Fibroblast of skin of right biceps (primary cell): Measurements from ENCODE around the gene REG1B.

ENCODE experiments used
- DNase-seq: peaks from one replicate; pipeline ENCODE4 v3.0.0-alpha.2; 2013

REG1B gene, protein sequence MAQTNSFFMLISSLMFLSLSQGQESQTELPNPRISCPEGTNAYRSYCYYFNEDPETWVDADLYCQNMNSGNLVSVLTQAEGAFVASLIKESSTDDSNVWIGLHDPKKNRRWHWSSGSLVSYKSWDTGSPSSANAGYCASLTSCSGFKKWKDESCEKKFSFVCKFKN

DNA sequence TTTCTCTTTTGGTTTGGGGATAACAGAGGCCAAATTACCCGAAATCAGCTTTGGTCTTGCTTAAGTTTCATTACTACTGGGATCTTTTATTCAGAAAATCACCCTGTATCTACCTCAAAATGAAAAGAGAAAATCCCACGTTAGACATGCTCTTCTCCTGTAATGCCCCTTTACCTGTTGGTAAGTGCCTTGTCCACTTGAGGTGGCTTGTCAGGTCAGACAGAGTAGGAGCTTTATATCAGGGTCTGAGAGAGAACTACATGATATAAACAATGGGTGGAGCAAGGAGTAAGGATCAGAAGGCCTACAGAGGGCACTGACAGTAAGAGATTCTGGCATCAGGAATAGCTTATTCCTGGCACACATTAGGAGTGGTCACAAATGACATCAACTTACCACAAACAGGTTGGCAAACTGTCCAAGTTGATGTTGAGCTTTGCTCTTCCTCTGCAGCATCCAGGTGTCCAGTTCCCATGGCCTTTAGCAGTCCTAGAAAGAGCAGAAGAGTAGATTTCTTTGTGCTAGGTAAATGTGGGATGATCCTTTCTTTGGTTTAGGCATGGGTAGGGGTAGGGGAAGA lies at the start of gene REG1B:
REG1B (minus strand) TSS at position 209 of the 580 bp plus-strand sequence. CDS start 381 bp downstream, outside the sequence.
- no peak for DNase-seq

DNA sequence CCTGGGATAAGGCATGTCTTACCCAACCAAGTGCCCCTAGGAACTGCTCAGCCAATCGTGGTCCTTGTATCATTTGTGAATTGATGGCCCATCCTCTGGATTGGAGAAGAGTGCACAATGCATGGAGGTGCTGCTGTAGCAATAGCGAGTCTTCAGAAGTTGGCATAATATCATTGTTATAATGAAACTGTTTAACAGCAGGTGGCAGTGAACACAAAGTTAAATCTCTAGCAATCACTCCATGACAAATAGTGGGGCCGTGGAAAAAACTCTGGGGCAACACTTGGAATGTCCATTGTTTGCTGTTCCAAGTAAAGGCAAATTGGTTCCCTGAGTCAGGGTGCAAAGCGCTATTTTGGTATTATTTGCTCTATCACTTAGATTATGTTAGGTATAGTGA lies 43.9 kb upstream of the REG1B start:
- DNase-seq: no peak

- no peak for DNase-seq
These were observed 42.0 kb upstream of the REG1B start for GRCh38 chr2:79129804-79130203.

DNA sequence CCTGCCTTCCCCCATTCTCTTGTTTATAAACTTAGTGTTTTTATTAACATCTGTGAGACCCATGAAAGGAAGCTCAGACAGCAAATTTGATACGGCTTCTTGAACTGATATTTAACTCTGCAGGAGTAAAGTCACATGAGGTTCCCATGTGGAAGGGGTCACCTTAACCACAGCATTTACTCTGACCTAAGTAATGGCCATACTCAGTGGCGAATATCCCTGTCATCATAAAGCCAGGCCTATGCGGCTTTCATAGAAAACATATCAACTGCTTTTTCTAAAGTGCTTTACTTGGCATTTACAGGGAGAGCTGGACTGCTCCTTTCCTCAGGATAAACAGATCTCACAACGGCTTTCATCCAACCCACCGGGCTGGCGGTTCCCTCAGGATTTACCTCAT lies 41.5 kb upstream of the REG1B start:
- DNase-seq: no peak

DNA sequence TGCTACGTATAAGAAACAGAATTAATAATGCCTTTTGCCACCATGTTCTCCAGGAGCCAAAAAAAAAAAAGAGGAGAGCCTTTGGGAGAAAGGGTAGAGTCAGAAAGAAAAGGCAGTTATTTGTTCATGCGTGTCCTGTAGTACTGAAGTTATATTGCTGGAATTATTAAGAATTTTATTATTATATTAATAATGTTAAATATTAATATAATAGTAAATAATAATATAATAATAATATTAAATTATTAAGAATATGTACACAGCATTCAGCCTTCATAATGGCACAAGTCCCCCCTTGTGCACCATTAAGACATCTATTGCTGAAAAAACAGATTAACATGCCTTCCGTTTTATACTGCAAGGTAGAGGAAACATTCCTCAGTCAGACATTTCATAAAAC lies 40.6 kb upstream of the REG1B start:
- no peak for DNase-seq

- DNase-seq: no peak
These were observed 37.9 kb upstream of the REG1B start for GRCh38 chr2:79125721-79125985.

DNA sequence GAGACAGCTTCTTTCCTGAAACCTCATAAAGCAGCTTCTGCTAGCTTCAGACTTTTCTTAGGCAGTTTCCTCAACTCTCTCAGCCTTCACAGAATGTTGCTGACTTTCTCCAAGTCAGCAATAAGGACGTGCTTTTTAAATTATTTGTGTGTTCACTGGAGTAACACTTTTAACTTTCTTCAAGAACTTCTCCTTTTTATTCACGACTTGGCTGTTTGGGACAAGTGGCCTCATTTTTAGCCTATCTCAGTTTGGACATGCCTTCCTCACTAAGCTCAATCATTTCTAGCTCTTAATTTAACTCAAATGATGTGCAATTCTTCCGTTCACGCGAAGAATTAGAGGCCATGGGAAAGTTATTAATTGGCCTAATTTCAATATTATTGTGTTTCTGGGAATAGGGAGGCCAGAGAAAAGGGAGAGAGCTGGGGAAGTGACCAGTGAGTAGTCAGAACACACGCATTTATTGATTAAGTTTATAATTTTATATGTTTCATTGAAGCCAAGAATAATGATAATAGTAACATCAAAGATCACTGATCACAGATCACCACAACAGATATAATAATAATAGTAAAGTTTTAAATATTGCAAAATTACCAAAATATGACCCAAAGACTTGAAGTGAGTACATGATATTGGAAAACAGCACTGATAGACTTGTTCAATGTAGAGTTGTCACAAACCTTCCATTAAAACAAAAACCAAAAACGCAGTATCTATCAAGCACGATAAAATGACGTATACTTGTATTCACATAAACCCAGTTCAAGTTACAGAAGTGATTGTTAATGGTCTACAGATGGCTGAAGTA lies 37.3 kb upstream of the REG1B start:
- DNase-seq: no peak

GRCh38 chr2:79122676-79123075 lies 34.9 kb upstream of the REG1B start:
- no peak for DNase-seq

- no peak for DNase-seq
These were observed 32.5 kb upstream of the REG1B start, which contains the start of gene REG1A for GRCh38 chr2:79120194-79120713. Gene REG1A (plus strand): TSS chr2:79120488. CDS start chr2:79120862, 374 bp downstream.

- DNase-seq: no peak
These were observed 29.5 kb upstream of the REG1B start for GRCh38 chr2:79116997-79117928.

GRCh38 chr2:79114797-79115494 lies 27.2 kb upstream of the REG1B start:
- no peak for DNase-seq

DNA sequence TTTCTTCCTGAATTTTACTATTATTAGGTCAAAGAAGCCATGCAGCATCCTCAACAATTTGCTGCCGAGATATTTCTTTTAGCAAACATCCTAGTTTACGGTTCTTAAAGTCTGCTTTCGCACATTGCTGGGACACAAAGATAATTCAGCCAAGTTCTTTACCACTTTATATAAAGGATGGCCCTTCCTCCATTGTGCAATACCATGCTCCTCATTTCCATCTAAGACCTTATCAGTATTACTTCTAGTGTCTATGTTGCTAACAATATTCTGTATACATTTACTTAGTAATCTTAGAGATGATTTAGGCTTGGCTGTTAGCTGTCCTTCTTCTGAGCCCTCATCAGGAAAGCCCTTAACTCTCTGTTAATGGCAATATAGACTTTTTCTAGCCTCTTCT lies 24.5 kb upstream of the REG1B start:
- DNase-seq: no peak

DNA sequence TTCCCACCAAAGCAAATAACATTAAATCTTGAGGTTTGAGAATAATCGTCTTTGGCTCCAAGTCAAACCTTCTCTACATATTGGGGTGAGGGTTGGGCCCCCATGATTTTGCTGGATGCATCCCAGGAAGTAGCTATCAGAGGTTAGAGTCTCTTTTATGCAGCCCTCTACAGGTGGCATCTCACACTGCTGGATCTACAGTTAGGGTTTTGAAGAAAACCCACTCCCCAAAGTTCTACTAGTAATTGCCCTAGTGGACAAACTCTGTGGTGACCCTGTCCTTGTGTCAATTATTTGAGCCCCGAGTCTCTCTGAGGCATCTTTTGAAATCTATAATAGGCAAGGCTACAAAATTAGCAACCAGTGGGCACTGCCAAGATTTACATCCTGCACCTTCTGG lies 17.5 kb upstream of the REG1B start:
- DNase-seq: no peak

- no peak for DNase-seq
These were observed 15.4 kb upstream of the REG1B start for GRCh38 chr2:79103214-79103613.

- no peak for DNase-seq
These were observed 13.2 kb upstream of the REG1B start for GRCh38 chr2:79101024-79101423.

DNA sequence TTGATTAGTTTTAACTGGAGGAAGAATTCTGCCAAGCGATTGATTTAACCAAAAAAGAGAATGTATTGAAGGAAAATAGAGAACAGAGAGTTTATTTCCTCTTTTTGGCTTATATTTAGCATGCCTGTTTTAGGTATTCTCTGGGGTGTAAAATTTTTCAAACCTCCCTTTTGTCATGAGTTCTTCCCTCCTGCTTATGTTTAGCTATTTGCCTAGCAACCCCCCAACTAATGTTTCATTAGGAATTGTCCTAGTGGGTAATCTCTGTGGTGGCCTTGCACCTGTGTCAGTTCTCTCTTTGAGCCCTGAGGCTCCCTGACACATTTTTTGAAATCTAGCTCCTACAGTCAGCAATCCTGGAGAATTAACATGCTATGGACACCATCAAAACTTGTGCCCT lies 12.5 kb upstream of the REG1B start:
- no peak for DNase-seq

GRCh38 chr2:79099140-79099686 lies 11.4 kb upstream of the REG1B start:
- DNase-seq: no peak

- no peak for DNase-seq
These were observed 10.1 kb upstream of the REG1B start for GRCh38 chr2:79097843-79098242.

- DNase-seq: no peak
These were observed 2.9 kb upstream of the REG1B start for GRCh38 chr2:79090693-79091092.

- no peak for DNase-seq
These were observed 1.5 kb downstream of the REG1B start for GRCh38 chr2:79086255-79086654.

DNA sequence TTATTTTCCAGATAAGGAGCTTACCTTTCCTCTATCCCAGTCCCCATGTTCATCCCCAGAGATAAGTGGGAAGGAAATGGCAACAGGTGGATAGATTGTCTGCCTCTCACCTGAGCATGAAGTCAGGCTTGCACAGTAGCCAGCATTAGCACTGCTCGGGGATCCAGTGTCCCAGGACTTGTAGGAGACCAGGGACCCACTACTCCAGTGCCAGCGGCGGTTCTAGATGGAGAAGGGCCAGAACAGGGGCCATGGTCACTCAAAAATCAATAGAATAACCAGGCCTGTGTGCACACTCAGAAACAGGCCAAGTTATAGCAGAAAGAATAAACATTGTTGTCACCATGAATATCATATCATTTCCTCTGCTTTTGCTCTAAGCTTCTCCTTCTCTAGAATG lies 2.4 kb downstream of the REG1B start:
- no peak for DNase-seq

DNA sequence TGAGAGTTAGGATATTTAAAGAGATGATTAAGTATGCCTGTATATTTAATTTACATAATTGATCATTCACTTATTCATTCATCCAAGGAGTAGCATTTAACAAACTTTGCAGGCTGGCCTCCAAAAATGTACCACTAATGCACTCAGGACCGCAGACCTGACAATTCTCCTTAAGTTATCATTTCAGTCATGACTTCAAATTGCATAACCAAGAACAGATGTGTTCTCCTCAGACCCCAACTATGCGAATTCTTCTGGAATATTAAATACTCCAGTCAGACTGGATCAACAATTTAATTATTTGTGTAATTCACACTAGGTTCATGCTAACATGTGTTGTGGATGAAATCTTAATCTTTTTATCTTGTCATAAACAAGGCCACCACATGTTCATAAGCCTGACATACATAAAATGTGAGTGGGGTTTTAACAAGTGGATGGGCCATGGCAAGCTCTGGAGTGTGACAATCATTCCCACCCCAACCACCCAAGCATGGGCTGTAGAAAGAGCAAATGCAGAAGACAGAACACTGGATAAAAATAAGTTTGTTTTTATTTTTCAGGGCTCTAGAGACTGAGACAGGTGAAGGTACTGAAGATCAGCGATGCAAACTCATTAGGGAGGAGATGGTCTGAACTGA lies 3.2 kb downstream of the REG1B start:
- DNase-seq: no peak
